Measurements from ENCODE around the gene DUSP1. TPM values are rescaled to one million over a fixed set of nuclear protein-coding genes. Genes with fewer than 3 reads are reported as not detected.

Gene DUSP1
- total and polyA plus RNA-seq, 2 donors (not counting 3 experiments of a cell fraction or from before 2014, with no cell fraction given), result 36.1 to 196 TPM

DNA sequence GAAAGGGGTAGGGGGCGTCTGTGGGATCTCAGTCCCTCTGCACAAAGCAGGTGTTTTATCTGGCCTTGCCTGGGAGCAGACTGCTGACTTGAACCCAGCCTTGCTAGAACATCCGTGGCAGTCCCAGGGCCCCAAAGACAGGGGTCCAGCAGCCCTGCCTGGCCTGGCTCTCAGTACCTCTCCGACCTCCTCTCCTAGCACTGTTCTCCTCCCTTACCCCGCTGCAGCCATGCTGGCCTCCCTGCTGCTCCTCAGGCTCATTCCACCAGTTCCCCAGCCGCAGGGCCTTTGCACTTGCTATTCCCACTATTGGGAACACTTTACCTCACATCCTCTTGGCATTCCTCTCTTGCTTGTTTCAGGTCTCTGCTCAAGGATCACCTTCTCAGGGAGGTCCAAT is 45.2 kb downstream of the DUSP1 start:
- FAIRE-seq, result no peak
- no peaks in the 10 kb centered on the region for H3K9me3 ChIP-seq (replicated peaks; ENCODE audit: control insufficient read depth, insufficient read depth, low read length)
- no peak overlapping the region for H3K4me2 ChIP-seq (ENCODE audit: insufficient read depth, low read length)
- no peak overlapping the region for H3K27ac ChIP-seq (ENCODE audit: insufficient read depth, low read depth, low read length)
- intact Hi-C loops (cut with micrococcal nuclease) (no loop called here), dilution Hi-C loops (cut with MboI; ENCODE audit: extremely low pct_ligation_motif_present, low sequenced_read_pairs) (no loop called here)
- no peaks in the 10 kb centered on the region for H3K27me3 ChIP-seq (ENCODE audit: control insufficient read depth in 2 of 2, insufficient read depth in 2 of 2, low read length in 2 of 2)
- H3K36me3 ChIP-seq (ENCODE audit: control insufficient read depth in 2 of 2, extremely low read depth in 1 of 2, insufficient read depth in 2 of 2, low read length in 2 of 2), result no peaks in the 10 kb centered on the region
- H3K79me2 ChIP-seq (ENCODE audit: control insufficient read depth, insufficient read depth, low read length), result no peaks in the 10 kb centered on the region
- no peak overlapping the region for H3K9ac ChIP-seq (replicated peaks; ENCODE audit: extremely low read depth, insufficient read depth, low read length)
- no peaks in the 10 kb centered on the region for H4K20me1 ChIP-seq (replicated peaks; ENCODE audit: control insufficient read depth, extremely low read depth, insufficient read depth, low read length)
- ChIA-PET POLR2A (no interaction called here), CTCF (no interaction called here)
- H2AFZ ChIP-seq (ENCODE audit: low read depth, low read length), result no peak overlapping the region
- H3K4me3 ChIP-seq (replicated peaks in 1 of 3; ENCODE audit: insufficient read depth in 1 of 3, low read depth in 1 of 3, low read length in 3 of 3), result no peak overlapping the region
- peaks cover 5% of the 10 kb centered on the region for H3K4me1 ChIP-seq (ENCODE audit: control insufficient read depth, extremely low read depth, insufficient read depth, low read length)
- H3K9me1 ChIP-seq (replicated peaks; ENCODE audit: control insufficient read depth, extremely low read depth, insufficient read depth, low read length), result no peaks in the 10 kb centered on the region
- DNase-seq (ENCODE audit: low read depth, low spot score), result no peak
- BruUV-seq (replicated peaks), result no TSS peak
- TF ChIP-seq CTCF (IDR thresholded peaks at IDR 0.05; ENCODE audit: extremely low read depth in 1 of 2, insufficient read depth in 1 of 2, low read depth in 1 of 2, low read length in 2 of 2) (no peak), POLR2A (IDR thresholded peaks at IDR 0.05; ENCODE audit: low read depth, low read length) (no peak), MYC (IDR thresholded peaks at IDR 0.05; ENCODE audit: low read depth, low read length) (no peak), FOS (IDR thresholded peaks at IDR 0.05; ENCODE audit: borderline replicate concordance, insufficient read depth, low read length) (no peak), POLR2AphosphoS5 (IDR thresholded peaks at IDR 0.05; ENCODE audit: insufficient read depth, low read depth, low read length) (no peak), GATA2 (IDR thresholded peaks at IDR 0.05; ENCODE audit: insufficient read depth, insufficient read length, low read depth, low read length) (no peak), JUN (IDR thresholded peaks at IDR 0.05; ENCODE audit: borderline replicate concordance, insufficient read depth, insufficient read length, low read depth) (no peak), EZH2 (IDR thresholded peaks at IDR 0.05; ENCODE audit: borderline replicate concordance, low read depth, low read length, severe bottlenecking) (no peak), MAX (IDR thresholded peaks at IDR 0.05; ENCODE audit: insufficient read depth, insufficient read length) (no peak)
